Neural progenitor cell (in vitro differentiated cells): ENCODE results near the gene GLP2R. TPM values are rescaled to one million over a fixed set of nuclear protein-coding genes. Genes with fewer than 3 reads are reported as not detected.
A peak's percentile ranks its signal among the peaks of the same experiment; 100 is the strongest.

Source experiments
- DNase-seq: peaks from one replicate; pipeline ENCODE4 v3.0.0-alpha.2; 2016; ENCODE audit warnings: low spot score
- H2AFZ ChIP-seq: fragments of 200-600 bp; sonication (generic); replicated peaks from 2 replicates; pipeline ENCODE4 v1.6.1; 2016; ENCODE audit warnings: antibody characterized with exemption
- H3F3A ChIP-seq: fragments of 200-600 bp; sonication (generic); 2 replicates; pipeline ENCODE4 v1.6.1; 2016; ENCODE audit warnings: antibody characterized with exemption, low read depth
- H3K27ac ChIP-seq: fragments of 200-600 bp; sonication (generic); 2 replicates; pipeline ENCODE4 v1.5.1; 2016; ENCODE audit warnings: mild to moderate bottlenecking
- H3K27me3 ChIP-seq: fragments of 200-600 bp; sonication (generic); 2 replicates; pipeline ENCODE4 v1.6.1; 2016; ENCODE audit warnings: mild to moderate bottlenecking, moderate library complexity
- H3K36me3 ChIP-seq: fragments of 200-600 bp; sonication (generic); 2 replicates; pipeline ENCODE4 v1.5.1; 2016
- H3K4me1 ChIP-seq: fragments of 200-600 bp; sonication (generic); 2 replicates; pipeline ENCODE4 v1.6.1; 2016; ENCODE audit warnings: mixed run types
- H3K4me2 ChIP-seq: fragments of 200-600 bp; sonication (generic); 2 replicates; pipeline ENCODE4 v1.6.1; 2016
- H3K4me3 ChIP-seq: fragments of 200-600 bp; sonication (generic); 2 replicates; pipeline ENCODE4 v1.5.1; 2016
- H3K79me2 ChIP-seq: fragments of 200-600 bp; sonication (generic); 2 replicates; pipeline ENCODE4 v1.6.1; 2016; ENCODE audit warnings: low read depth
- H3K9ac ChIP-seq: fragments of 200-600 bp; sonication (generic); 2 replicates; pipeline ENCODE4 v1.6.1; 2016
- H3K9me3 ChIP-seq: fragments of 200-600 bp; sonication (generic); 2 replicates; pipeline ENCODE4 v1.5.1; 2016; ENCODE audit warnings: low read depth
- H4K20me1 ChIP-seq: fragments of 200-600 bp; sonication (generic); 2 replicates; pipeline ENCODE4 v1.6.1; 2016; ENCODE audit warnings: low read depth
- H3K27ac Mint-ChIP-seq: 3 replicates; pipeline ENCODE4 v1.8.0; 2021; ENCODE audit warnings: mixed read lengths
- H3K27me3 Mint-ChIP-seq: 2 replicates; pipeline ENCODE4 v1.8.0; 2022; ENCODE audit warnings: low read depth, mild to moderate bottlenecking, inconsistent platforms, moderate library complexity, mixed read lengths; ENCODE audit not compliant: insufficient read depth
- H3K36me3 Mint-ChIP-seq: 3 replicates; pipeline ENCODE4 v1.8.0; 2021; ENCODE audit warnings: mixed read lengths
- H3K4me1 Mint-ChIP-seq: 3 replicates; pipeline ENCODE4 v1.8.0; 2021; ENCODE audit warnings: mixed read lengths
- H3K4me3 Mint-ChIP-seq: 3 replicates; pipeline ENCODE4 v1.8.0; 2021; ENCODE audit warnings: mild to moderate bottlenecking, moderate library complexity, mixed read lengths
- H3K9me3 Mint-ChIP-seq: 3 replicates; pipeline ENCODE4 v1.8.0; 2020; ENCODE audit warnings: mixed read lengths
- EZH2 ChIP-seq: fragments of 200-600 bp; sonication (generic); IDR thresholded peaks from 2 replicates; pipeline ENCODE4 v1.6.1; 2017; ENCODE audit warnings: antibody characterized with exemption, mild to moderate bottlenecking, moderate library complexity
- EZH2phosphoT487 ChIP-seq: fragments of 200-600 bp; sonication (generic); IDR thresholded peaks from 2 replicates; pipeline ENCODE4 v1.6.1; 2017; ENCODE audit warnings: antibody characterized with exemption
- total RNA-seq: library from RNA; depleted of rRNA; stranded (reverse); fragments of >200 nt; gene quantifications from 2 replicates; pipeline ENCODE4 v1.2.3, GENCODE V29; 2015; ENCODE audit warnings: low replicate concordance
- TF ChIP-seq, protein P1 (sequence below): fragments of 200-600 bp; sonication (generic); IDR thresholded peaks from 2 replicates; pipeline ENCODE4 v1.5.1; 2017; ENCODE audit warnings: antibody characterized with exemption, mild to moderate bottlenecking

The GLP2R gene
- total RNA-seq, 1 donor from 2014 or later: not detected

DNA sequence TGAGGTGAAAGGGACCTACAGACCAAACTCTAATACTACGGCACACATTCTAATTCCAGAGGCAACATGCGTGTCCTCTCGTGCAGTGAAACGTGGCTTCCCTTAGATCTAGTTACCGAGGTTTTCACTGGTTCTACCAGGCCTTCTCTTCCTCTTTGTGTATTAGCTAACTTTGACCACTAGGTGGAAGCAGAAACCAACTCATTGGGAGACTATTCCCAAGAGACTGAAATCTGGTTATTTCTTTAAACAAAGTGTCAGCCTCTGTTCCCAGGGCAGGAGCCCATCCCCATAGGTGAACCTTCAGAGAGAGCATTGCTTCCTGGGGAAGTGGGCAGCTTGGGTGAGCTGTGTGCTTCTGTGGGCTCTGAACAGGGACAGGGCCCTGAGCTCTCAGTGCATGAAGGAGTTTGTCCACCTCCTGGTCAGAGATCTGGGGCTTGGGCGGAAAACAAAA lies 99.0 kb downstream of the GLP2R start:
- Mint-ChIP-seq H3K27me3 (peaks cover 3% of the 10 kb centered on the region), H3K36me3 (peaks cover 5% of the 10 kb centered on the region), H3K4me3 (no peak overlapping the region), H3K27ac (peak overlapping the region; percentile 74), H3K4me1 (peaks cover 20% of the 10 kb centered on the region), H3K9me3 (no peaks in the 10 kb centered on the region)
- H3K9ac ChIP-seq: no peak overlapping the region
- H3K4me1 ChIP-seq: peaks cover 7% of the 10 kb centered on the region
- H3K79me2 ChIP-seq: no peaks in the 10 kb centered on the region
- peak overlapping the region; percentile 78 for H2AFZ ChIP-seq
- TF ChIP-seq EZH2phosphoT487 (no peak), EZH2 (no peak)
- TF ChIP-seq, protein P1, sequence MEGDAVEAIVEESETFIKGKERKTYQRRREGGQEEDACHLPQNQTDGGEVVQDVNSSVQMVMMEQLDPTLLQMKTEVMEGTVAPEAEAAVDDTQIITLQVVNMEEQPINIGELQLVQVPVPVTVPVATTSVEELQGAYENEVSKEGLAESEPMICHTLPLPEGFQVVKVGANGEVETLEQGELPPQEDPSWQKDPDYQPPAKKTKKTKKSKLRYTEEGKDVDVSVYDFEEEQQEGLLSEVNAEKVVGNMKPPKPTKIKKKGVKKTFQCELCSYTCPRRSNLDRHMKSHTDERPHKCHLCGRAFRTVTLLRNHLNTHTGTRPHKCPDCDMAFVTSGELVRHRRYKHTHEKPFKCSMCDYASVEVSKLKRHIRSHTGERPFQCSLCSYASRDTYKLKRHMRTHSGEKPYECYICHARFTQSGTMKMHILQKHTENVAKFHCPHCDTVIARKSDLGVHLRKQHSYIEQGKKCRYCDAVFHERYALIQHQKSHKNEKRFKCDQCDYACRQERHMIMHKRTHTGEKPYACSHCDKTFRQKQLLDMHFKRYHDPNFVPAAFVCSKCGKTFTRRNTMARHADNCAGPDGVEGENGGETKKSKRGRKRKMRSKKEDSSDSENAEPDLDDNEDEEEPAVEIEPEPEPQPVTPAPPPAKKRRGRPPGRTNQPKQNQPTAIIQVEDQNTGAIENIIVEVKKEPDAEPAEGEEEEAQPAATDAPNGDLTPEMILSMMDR: peak; percentile 85
- no peaks in the 10 kb centered on the region for H3K36me3 ChIP-seq
- H4K20me1 ChIP-seq: no peaks in the 10 kb centered on the region
- H3K4me2 ChIP-seq: no peak overlapping the region
- no peak overlapping the region for H3K27ac ChIP-seq
- peak; percentile 83 for DNase-seq
- H3K9me3 ChIP-seq: no peaks in the 10 kb centered on the region
- H3K4me3 ChIP-seq: no peak overlapping the region
- H3K27me3 ChIP-seq: no peaks in the 10 kb centered on the region
- H3F3A ChIP-seq: no peaks in the 10 kb centered on the region

GRCh38 chr17:9925457-9925856 lies 99.7 kb downstream of the GLP2R start:
- Histone ChIP-seq H3K4me2 (no peak overlapping the region), H3K4me1 (peaks cover 7% of the 10 kb centered on the region), H3K36me3 (no peaks in the 10 kb centered on the region), H3K79me2 (no peaks in the 10 kb centered on the region), H3K27ac (no peak overlapping the region), H4K20me1 (no peaks in the 10 kb centered on the region), H3F3A (no peaks in the 10 kb centered on the region), H3K9ac (no peak overlapping the region), H3K4me3 (no peak overlapping the region), H3K9me3 (no peaks in the 10 kb centered on the region), H3K27me3 (no peaks in the 10 kb centered on the region), H2AFZ (no peak overlapping the region)
- Mint-ChIP-seq H3K4me1 (peaks cover 20% of the 10 kb centered on the region), H3K27me3 (peaks cover 3% of the 10 kb centered on the region), H3K9me3 (no peaks in the 10 kb centered on the region), H3K36me3 (peaks cover 5% of the 10 kb centered on the region), H3K4me3 (no peak overlapping the region), H3K27ac (peak overlapping the region; percentile 46)
- TF ChIP-seq EZH2phosphoT487: no peak
- TF ChIP-seq EZH2: no peak
- TF ChIP-seq, protein P1: no peak
- DNase-seq: no peak

DNA sequence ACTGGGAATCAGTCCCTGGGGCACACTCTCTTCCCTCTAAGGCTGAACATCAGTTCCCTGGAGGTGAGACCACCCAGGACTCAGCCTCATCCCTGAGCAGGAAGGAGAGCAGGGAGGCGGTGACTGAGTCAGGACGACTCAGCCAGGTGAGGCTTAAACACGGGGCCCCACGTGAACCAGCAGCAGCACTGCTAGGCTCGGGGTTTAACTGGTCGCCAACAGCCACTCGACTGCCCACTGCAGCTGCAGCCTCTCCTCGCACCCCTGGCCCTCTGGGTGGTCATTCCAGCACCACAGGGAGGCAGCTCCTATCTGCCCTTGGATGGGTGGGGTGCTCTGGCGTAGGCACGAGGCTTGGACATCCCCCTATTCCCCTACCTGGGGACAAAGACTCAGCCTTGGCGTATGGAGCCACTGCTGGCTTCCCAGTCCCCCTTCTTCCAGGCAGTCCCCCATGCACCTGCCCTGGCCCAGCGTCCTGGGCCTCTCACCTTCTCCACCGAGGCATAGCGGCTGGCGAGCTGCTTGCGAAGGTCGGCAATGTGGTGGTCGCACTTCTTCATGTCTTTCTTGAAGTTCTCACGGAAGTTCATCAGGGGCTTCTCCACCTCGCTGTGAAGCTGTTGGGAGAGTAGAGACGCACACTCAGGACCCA lies 100.6 kb downstream of the GLP2R start:
- Mint-ChIP-seq H3K9me3 (no peaks in the 10 kb centered on the region), H3K4me3 (no peak overlapping the region), H3K27me3 (peaks cover 3% of the 10 kb centered on the region), H3K4me1 (peaks cover 18% of the 10 kb centered on the region), H3K27ac (no peak overlapping the region), H3K36me3 (peaks cover 3% of the 10 kb centered on the region)
- Histone ChIP-seq H3K4me3 (no peak overlapping the region), H2AFZ (no peak overlapping the region), H3K9ac (no peak overlapping the region), H3K4me1 (peaks cover 12% of the 10 kb centered on the region), H3K36me3 (no peaks in the 10 kb centered on the region), H3K79me2 (no peaks in the 10 kb centered on the region), H3F3A (no peaks in the 10 kb centered on the region), H3K27ac (no peak overlapping the region), H4K20me1 (no peaks in the 10 kb centered on the region), H3K27me3 (no peaks in the 10 kb centered on the region), H3K4me2 (no peak overlapping the region), H3K9me3 (no peaks in the 10 kb centered on the region)
- no peak for DNase-seq
- TF ChIP-seq EZH2 (no peak), EZH2phosphoT487 (no peak)
- TF ChIP-seq, protein P1: no peak
